ENCODE measurements around the gene SLC49A4. TPM values are rescaled to one million over a fixed set of nuclear protein-coding genes. Genes with fewer than 3 reads are reported as not detected.

The SLC49A4 gene
- polyA plus RNA-seq, 1 donor: 4.2 TPM

- no peak for DNase-seq (ENCODE audit: low read depth)
Observed at GRCh38 chr3:122785231-122785630, 9.6 kb upstream of the SLC49A4 start.

- no peak for DNase-seq (ENCODE audit: low read depth)
Observed at GRCh38 chr3:122786066-122786465, 8.8 kb upstream of the SLC49A4 start.

- DNase-seq (ENCODE audit: low read depth): no peak
Observed at GRCh38 chr3:122787872-122788271, 7.0 kb upstream of the SLC49A4 start.

GRCh38 chr3:122789585-122790273 is 5.1 kb upstream of the SLC49A4 start:
- DNase-seq (ENCODE audit: low read depth): no peak

GRCh38 chr3:122793568-122794416 is 1.1 kb upstream of the SLC49A4 start, which contains the start of gene HSPBAP1:
HSPBAP1 (minus strand) TSS chr3:122793831; CDS start chr3:122793680, 151 bp downstream.
- DNase-seq (ENCODE audit: low read depth): peak; percentile 79

- no peak for DNase-seq (ENCODE audit: low read depth)
Observed at GRCh38 chr3:122794483-122794778, 438 bp upstream of the SLC49A4 start.

- no peak for DNase-seq (ENCODE audit: low read depth)
Observed at GRCh38 chr3:122795674-122796195, 866 bp downstream of the SLC49A4 start.

- no peak for DNase-seq (ENCODE audit: low read depth)
Observed at GRCh38 chr3:122797291-122797690, 2.4 kb downstream of the SLC49A4 start.

- DNase-seq (ENCODE audit: low read depth): no peak
Observed at GRCh38 chr3:122799322-122799721, 4.5 kb downstream of the SLC49A4 start.

GRCh38 chr3:122800031-122800430 is 5.2 kb downstream of the SLC49A4 start:
- no peak for DNase-seq (ENCODE audit: low read depth)

GRCh38 chr3:122800706-122801237 is 5.9 kb downstream of the SLC49A4 start:
- no peak for DNase-seq (ENCODE audit: low read depth)

- DNase-seq (ENCODE audit: low read depth): no peak
Observed at GRCh38 chr3:122802323-122802722, 7.5 kb downstream of the SLC49A4 start.

- no peak for DNase-seq (ENCODE audit: low read depth)
Observed at GRCh38 chr3:122803977-122804376, 9.1 kb downstream of the SLC49A4 start.

- DNase-seq (ENCODE audit: low read depth): no peak
Observed at GRCh38 chr3:122810734-122811133, 15.9 kb downstream of the SLC49A4 start.

GRCh38 chr3:122816587-122816986 is 21.7 kb downstream of the SLC49A4 start:
- no peak for DNase-seq (ENCODE audit: low read depth)

GRCh38 chr3:122824465-122825381 is 29.9 kb downstream of the SLC49A4 start:
- DNase-seq (ENCODE audit: low read depth): no peak

- no peak for DNase-seq (ENCODE audit: low read depth)
Observed at GRCh38 chr3:122825460-122825859, 30.6 kb downstream of the SLC49A4 start.

GRCh38 chr3:122826278-122826677 is 31.4 kb downstream of the SLC49A4 start:
- no peak for DNase-seq (ENCODE audit: low read depth)

- DNase-seq (ENCODE audit: low read depth): no peak
Observed at GRCh38 chr3:122828281-122828680, 33.4 kb downstream of the SLC49A4 start.

- no peak for DNase-seq (ENCODE audit: low read depth)
Observed at GRCh38 chr3:122835590-122835989, 40.7 kb downstream of the SLC49A4 start.

GRCh38 chr3:122843604-122844003 is 48.7 kb downstream of the SLC49A4 start:
- DNase-seq (ENCODE audit: low read depth): no peak

GRCh38 chr3:122857019-122857418 is 62.1 kb downstream of the SLC49A4 start:
- DNase-seq (ENCODE audit: low read depth): no peak
